Right lobe of liver (tissue), 6 donors: Measurements from ENCODE around the gene SARS1. TPM values are rescaled to one million over a fixed set of nuclear protein-coding genes. Genes with fewer than 3 reads are reported as not detected.

Experiments
- ATAC-seq, 4 donors: fragments of 200-7000 bp; cut with Tn5 transposase; one replicate each; pipeline ENCODE4 v1.9.1; 2020; ENCODE audit warnings: mild to moderate bottlenecking in 4 of 4, moderate library complexity in 4 of 4
- DNase-seq, 3 donors: peaks; one replicate each; pipeline ENCODE4 v3.0.0-alpha.2; 2020
- H3K27ac ChIP-seq, 3 donors: fragments of 200-600 bp; one replicate each; pipeline ENCODE4 v1.8.0; 2022
- H3K27me3 ChIP-seq, 2 donors: fragments of 200-600 bp; one replicate each; pipeline ENCODE4 v1.8.0; 2022
- H3K36me3 ChIP-seq, 4 donors: fragments of 200-600 bp; sonication (generic) in 1 of 4; one replicate each; pipeline versions ENCODE4 v1.5.1 to v1.8.0; 2017 to 2022; ENCODE audit warnings: control low read depth in 1 of 4
- H3K4me1 ChIP-seq, 4 donors: fragments of 200-600 bp; sonication (generic) in 1 of 4; one replicate each; pipeline versions ENCODE4 v1.5.1 to v1.8.0; 2017 to 2022; ENCODE audit warnings: control low read depth in 1 of 4
- H3K4me3 ChIP-seq, 3 donors: fragments of 200-600 bp; one replicate each; pipeline ENCODE4 v1.8.0; 2022
- H3K9me3 ChIP-seq, 4 donors: fragments of 200-600 bp; sonication (generic) in 1 of 4; one replicate each; pipeline versions ENCODE4 v1.5.1 to v1.8.0; 2017 to 2022; ENCODE audit warnings: control low read depth in 1 of 4
- POLR2A ChIP-seq: fragments of 450-650 bp; IDR thresholded peaks from one replicate; pipeline ENCODE4 v1.6.1; 2017; ENCODE audit warnings: antibody characterized with exemption, mild to moderate bottlenecking
- WGBS: methylation state at CpG from one replicate; pipeline ENCODE4 v1.1.6; 2018; ENCODE audit warnings: low coverage, low lambda C conversion rate; ENCODE audit not compliant: insufficient coverage; ENCODE audit errors: missing lambda C conversion rate; 5-methylcytosine and 5-hydroxymethylcytosine counted together
- intact Hi-C, 2 donors: fragments of 100-400 bp; cut with DNase I; formaldehyde crosslinking; loops; one replicate each; pipeline versions ENCODE4 v1.11.2 to v1.14.1; 2022
- total RNA-seq, 6 experiments: library from RNA; depleted of rRNA in 2 of 6; stranded (reverse); fragments of >200 nt in 2 of 6; fragmentation: NEBNext Ultra II Directional in 3 of 6; extraction: Animal tissue kit (Norgen Biotek cat#: 25700) in 3 of 6; gene quantifications; one replicate each; pipeline versions ENCODE4 v1.1.0 to v1.2.4, GENCODE V29; 2016 to 2023
- TF ChIP-seq, protein P1 (sequence below), 4 donors: fragments of 200-600 bp in 3 of 4; fragments of 450-650 bp in 1 of 4; IDR thresholded peaks; one replicate each; pipeline versions ENCODE4 v1.5.1 to v1.8.0; 2016 to 2022; ENCODE audit warnings: antibody characterized with exemption in 4 of 4, mild to moderate bottlenecking in 2 of 4
- donor health status: DM: no; HTN: yes; CAD: no.
- donor health status: DM: no; HTN: no; CAD: no.
- donor health status: DM: no; HTN: no; CAD: no.
- donor health status: DM: no; HTN: yes; CAD: no.
- donor health status: DM: no; HTN: yes; CAD: no.

The SARS1 gene
- total RNA-seq, 6 experiments from 2014 or later: 73.5 to 123 (median 91.6) TPM

DNA sequence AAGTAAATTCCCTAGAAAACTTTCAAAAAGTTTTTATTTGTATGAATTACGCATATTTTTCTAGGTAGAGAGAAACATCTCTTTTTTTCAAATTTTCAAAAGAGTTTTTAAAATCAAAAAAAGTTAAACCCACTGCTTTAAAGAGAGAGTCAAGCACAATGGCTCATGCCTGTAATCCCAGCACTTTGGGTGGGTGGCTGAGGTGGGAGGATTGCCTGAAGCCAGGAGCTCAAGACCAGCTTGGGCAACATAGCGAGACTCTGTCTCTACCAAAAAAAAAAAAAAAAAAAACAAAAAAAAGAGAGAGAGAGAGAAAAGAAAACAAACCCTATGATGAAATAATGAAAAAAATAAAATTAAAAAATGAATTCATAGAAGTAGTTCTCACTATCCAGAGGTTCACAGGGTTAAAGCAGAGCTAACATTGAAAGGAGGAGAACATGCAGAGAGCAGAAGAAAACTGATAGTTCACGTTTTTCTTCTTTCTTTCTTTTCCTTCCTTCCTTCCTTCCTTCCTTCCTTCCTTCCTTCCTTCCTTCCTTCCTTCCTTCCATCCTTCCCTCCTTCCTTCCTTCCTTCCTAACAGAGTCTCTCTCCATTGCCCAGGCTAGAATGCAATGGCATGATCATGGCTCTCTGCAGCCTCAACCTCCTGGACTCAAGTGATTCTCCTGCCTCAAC is 30.5 kb upstream of the SARS1 start:
- Histone ChIP-seq H3K4me1 (peaks cover 0 to 34% (median 15%) of the 10 kb centered on the region in 4 donors), H3K9me3 (no peaks in the 10 kb centered on the region), H3K27ac (no peak overlapping the region), H3K4me3 (no peak overlapping the region), H3K36me3 (no peaks in the 10 kb centered on the region), H3K27me3 (no peaks in the 10 kb centered on the region)
- no peak for TF ChIP-seq POLR2A
- TF ChIP-seq, protein P1, sequence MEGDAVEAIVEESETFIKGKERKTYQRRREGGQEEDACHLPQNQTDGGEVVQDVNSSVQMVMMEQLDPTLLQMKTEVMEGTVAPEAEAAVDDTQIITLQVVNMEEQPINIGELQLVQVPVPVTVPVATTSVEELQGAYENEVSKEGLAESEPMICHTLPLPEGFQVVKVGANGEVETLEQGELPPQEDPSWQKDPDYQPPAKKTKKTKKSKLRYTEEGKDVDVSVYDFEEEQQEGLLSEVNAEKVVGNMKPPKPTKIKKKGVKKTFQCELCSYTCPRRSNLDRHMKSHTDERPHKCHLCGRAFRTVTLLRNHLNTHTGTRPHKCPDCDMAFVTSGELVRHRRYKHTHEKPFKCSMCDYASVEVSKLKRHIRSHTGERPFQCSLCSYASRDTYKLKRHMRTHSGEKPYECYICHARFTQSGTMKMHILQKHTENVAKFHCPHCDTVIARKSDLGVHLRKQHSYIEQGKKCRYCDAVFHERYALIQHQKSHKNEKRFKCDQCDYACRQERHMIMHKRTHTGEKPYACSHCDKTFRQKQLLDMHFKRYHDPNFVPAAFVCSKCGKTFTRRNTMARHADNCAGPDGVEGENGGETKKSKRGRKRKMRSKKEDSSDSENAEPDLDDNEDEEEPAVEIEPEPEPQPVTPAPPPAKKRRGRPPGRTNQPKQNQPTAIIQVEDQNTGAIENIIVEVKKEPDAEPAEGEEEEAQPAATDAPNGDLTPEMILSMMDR (IDR thresholded peaks at IDR 0.05): no peak
- 74% methylated on average over 3 of the region's 3 CpGs for WGBS
- no peak for DNase-seq
- intact Hi-C loops: no loop called here
- no peak for ATAC-seq

DNA sequence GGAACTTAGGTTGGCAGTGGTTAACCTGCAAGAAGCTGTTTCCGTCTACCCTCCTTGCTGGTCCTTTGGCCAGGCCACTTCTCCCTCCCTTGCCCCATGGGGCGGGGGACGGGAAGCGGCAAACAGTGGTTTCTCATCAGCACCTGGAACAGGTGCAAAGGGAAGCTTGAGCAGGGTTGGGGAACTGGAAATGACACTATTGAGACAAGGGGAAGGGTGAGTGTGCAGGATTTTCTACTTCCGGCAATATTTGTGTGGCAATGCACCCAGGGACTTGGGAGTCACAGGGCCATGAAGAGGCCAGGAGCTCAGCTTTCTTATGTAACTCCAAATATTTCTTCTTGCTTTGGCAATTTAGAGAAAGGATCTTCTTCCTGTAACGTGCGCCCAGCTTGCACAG is 29.0 kb upstream of the SARS1 start:
- ATAC-seq (no peak), DNase-seq (no peak)
- H3K9me3 ChIP-seq: no peaks in the 10 kb centered on the region
- no peaks in the 10 kb centered on the region for H3K27me3 ChIP-seq
- TF ChIP-seq POLR2A: no peak
- TF ChIP-seq, protein P1 (IDR thresholded peaks at IDR 0.05): no peak
- intact Hi-C loops: no loop called here
- WGBS: 59% methylated on average over 3 of the region's 7 CpGs
- no peak overlapping the region for H3K4me3 ChIP-seq
- H3K27ac ChIP-seq: no peak overlapping the region
- H3K4me1 ChIP-seq: peaks cover 0 to 25% (median 12%) of the 10 kb centered on the region in 4 donors
- no peaks in the 10 kb centered on the region for H3K36me3 ChIP-seq

DNA sequence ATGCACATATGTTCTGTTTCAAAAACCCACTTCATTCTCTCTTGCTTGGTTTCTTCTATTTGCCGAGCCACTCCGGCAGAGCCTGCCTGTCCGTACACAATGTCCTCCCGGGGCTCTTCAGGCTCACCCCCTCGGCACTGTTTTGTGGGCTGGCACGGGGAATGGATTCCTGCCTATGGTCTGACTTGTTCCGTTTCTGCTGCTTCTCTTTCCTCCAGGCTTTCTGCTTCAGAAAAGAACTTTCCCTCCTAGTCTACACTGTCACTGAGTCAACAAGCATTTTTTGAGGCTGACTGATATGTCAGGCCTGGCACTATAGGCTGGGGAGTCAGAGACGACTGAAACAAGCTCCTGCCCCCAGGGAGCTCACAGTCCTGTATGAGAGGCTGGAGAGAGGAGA is 28.4 kb upstream of the SARS1 start:
- DNase-seq (no peak), ATAC-seq (no peak)
- no peaks in the 10 kb centered on the region for H3K27me3 ChIP-seq
- H3K27ac ChIP-seq: no peak overlapping the region
- WGBS: 92% methylated on average over 5 of the region's 8 CpGs
- TF ChIP-seq, protein P1 (IDR thresholded peaks at IDR 0.05): no peak
- TF ChIP-seq POLR2A: no peak
- no peaks in the 10 kb centered on the region for H3K9me3 ChIP-seq
- H3K4me3 ChIP-seq: no peak overlapping the region
- H3K36me3 ChIP-seq: no peaks in the 10 kb centered on the region
- H3K4me1 ChIP-seq: peaks cover 0 to 18% (median 9%) of the 10 kb centered on the region in 4 donors
- intact Hi-C loops: no loop called here

DNA sequence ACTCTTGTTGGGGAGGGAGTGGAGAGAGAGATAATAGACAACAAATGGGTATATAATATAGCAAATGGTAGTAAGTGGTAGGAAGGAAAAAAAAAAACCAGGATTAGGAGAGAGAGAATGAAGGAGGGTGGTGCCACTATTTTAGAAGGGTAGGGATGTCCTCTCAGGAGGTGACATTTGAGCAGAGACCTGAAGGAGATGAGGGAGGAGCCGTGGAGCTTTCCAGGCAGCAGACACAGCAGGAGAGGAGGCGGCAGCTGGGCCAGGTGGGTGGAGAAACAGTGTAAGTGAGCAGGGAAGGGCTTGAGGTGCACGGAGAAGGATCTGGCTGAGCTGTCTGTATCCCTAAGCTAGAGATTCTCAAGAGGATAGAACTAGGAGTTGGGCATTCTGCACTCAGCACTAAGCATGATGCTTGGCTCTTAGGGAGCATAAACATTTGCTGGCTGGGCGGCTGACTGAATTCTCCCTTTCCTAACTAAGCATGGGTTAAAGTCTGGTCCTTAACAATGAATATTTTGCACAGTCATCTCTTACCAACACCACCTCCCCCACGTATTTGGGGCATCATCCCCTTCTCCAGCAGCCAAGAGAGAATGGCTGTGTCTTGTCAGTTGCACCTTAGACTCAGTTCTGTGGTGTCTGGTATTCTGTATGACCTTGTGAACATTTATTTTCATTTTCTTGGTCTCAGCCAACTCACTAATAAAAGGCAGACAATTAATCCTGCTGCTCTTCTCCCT is 27.6 kb upstream of the SARS1 start:
- DNase-seq: no peak
- H3K27ac ChIP-seq: no peak overlapping the region

More for the DNA sequence above, 27.6 kb upstream of the SARS1 start:
- no peak overlapping the region for H3K4me3 ChIP-seq
- 50% methylated on average over 4 of the region's 5 CpGs for WGBS
- no peaks in the 10 kb centered on the region for H3K27me3 ChIP-seq
- no peak for TF ChIP-seq POLR2A
- TF ChIP-seq, protein P1 (IDR thresholded peaks at IDR 0.05): no peak
- H3K4me1 ChIP-seq: peaks cover 0 to 10% (median 5%) of the 10 kb centered on the region in 4 donors
- intact Hi-C loops: no loop called here
- no peaks in the 10 kb centered on the region for H3K36me3 ChIP-seq
- H3K9me3 ChIP-seq: no peaks in the 10 kb centered on the region
- no peak for ATAC-seq
